HTR-8/SVneo (cell line): Measurements from ENCODE around the gene ADORA1.

Experiments
- DNase-seq: peaks from one replicate; pipeline ENCODE4 v3.0.0; 2011; ENCODE audit warnings: low spot score, mixed read lengths; ENCODE audit not compliant: insufficient read length
- FAIRE-seq: peaks from 2 replicates; lab custom pipeline; 2011; peaks lifted over from hg19 to GRCh38; lab: Jason Lieb, UNC

ADORA1 gene

DNA sequence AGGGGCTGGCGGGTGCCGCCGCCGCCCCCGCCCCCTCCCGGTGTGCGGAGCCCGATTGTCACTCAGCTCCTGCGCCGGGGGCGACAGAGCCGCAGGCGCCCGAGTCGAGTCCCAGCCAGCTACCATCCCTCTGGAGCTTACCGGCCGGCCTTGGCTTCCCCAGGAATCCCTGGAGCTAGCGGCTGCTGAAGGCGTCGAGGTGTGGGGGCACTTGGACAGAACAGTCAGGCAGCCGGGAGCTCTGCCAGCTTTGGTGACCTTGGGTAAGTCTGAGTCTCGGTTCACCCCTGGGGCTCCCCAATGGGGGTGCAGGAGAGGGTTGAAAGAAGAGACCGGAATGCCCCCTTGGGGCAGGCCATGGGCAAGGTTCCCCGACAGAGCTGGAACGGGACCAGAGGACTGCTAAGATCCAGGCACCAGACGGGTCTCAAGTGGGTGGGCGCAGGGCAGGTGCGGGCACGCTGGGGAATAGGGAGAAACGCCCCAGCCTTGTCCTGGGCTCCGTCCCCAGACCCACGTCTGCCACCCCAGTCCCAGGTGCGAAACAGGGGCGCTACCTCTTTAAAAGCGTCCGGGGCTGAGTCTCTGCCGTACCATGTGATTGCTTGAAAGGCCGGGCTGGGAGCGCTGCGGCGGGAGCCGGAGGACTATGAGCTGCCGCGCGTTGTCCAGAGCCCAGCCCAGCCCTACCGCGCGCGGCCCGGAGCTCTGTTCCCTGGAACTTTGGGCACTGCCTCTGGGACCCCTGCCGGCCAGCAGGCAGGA, at the start of gene ADORA1:
TSS of gene ADORA1 (plus strand) at position 61 of the 765 bp plus-strand sequence. CDS start 1,116 bp downstream, outside the sequence.
- no peak for FAIRE-seq
- peak; percentile 62 for DNase-seq

GRCh38 chr1:203077956-203078355, 49.6 kb upstream of the ADORA1 start:
- DNase-seq (no peak), FAIRE-seq (no peak)

GRCh38 chr1:203078478-203078877, 49.0 kb upstream of the ADORA1 start:
- DNase-seq = no peak
- no peak for FAIRE-seq

- no peak for FAIRE-seq
- DNase-seq = no peak
Measured at GRCh38 chr1:203080456-203080855, 47.1 kb upstream of the ADORA1 start.

GRCh38 chr1:203081465-203082230, 45.9 kb upstream of the ADORA1 start:
- DNase-seq (no peak), FAIRE-seq (no peak)

DNA sequence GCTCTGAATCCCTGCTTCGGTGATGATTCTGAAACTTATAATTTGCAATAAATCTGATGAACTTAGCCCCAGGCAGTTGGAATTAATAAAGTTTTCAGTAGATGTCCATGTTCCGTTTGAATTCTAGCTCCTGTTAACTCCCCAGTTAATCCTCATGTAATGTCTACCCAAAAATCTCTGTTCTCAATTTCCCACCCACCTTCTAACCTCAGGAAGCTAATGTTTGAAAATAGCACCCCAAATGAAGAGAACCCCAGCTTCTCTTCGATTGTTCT, 45.4 kb upstream of the ADORA1 start:
- DNase-seq (no peak), FAIRE-seq (no peak)

- DNase-seq (no peak), FAIRE-seq (no peak)
Measured at GRCh38 chr1:203082571-203083462, 44.7 kb upstream of the ADORA1 start.

- DNase-seq = no peak
Measured at GRCh38 chr1:203083463-203083921, 44.0 kb upstream of the ADORA1 start.

GRCh38 chr1:203084588-203085527, 42.7 kb upstream of the ADORA1 start:
- DNase-seq (no peak), FAIRE-seq (no peak)

More at GRCh38 chr1:203083463-203083921, 44.0 kb upstream of the ADORA1 start:
- FAIRE-seq = no peak

DNA sequence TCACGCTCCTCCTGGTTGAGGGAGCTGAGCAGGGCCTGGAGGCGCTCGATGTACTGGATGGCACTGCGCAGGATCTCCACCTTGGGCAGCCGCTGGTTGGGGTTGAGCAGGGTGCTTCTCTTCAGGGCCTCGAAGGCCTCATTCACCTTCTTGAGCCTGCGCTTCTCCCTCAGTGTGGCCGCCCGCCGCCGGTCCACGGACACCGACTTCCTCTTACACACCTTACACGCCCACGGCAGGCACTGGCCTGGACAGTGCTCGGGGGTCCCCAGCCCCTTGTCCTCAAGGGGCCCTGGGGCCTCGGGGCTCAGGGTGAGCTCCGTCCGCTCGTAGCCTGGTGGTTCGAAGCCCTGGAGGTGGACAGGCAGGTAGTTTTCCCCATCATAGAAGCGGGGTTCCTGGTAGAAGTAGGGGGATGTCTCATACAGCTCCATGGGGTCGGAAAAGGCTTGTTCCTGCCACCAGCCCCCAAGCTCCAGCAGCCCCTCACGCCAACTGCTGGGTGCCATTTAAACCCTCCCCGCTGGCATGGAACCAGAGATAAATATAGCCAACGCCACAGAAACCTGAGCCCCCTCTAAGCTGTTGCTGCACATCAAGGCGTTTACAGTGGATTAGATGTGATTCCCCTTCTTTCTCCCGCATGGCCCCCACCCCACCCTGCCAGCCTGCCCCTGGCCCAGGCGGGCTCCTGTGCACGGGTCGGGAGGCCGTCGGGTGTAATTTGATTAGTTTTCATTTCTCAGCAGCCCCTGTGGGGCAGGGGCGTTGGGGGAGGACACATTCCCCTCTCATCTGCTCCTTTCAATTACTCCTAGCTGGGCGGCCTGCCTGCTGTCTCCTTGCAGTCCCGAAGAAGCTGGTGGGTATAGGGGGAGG, 41.8 kb upstream of the ADORA1 start, which contains the start of gene MYOG:
TSS of gene MYOG (minus strand) at position 485 of the 879 bp plus-strand sequence. CDS start at position 434, 51 bp downstream.
- DNase-seq (no peak), FAIRE-seq (no peak)

DNA sequence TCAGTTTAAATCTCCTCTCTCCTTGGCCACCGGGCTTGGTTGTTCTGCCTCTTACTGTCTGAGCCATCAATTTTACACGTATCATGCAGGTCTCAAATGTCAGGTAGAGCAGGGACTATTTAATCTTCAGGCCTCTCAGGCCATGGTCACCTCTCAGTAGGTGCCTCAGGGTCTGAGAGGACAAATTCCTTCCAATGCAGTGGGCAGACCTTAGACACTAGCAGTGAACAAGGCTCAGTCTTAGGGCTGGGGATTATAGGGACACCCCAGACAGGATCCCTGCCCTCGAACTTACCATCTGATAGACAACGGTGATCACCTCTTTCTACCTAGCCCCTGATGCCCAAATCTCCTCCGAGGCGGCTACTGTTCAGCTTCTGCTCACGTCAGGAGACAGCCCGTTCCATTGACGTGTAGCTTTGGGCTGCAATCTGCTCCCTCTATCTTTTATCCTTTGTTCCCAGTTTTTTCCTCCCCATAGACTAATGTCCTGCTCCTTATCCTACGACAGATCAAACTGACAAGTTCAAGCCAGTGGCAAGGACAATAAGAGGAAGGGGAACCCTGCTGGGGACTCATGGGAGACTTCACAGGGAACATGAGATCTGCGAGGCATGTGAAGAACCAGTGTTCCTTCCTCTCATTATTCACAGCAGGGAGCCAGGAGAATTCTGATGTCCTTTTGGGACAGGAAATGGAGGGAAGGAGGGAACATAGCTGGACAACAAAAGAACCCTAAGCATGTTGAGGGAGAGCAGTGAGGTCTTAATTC, 40.3 kb upstream of the ADORA1 start:
- no peak for DNase-seq
- no peak for FAIRE-seq

- DNase-seq (no peak), FAIRE-seq (no peak)
Measured at GRCh38 chr1:203088441-203088840, 39.1 kb upstream of the ADORA1 start.

DNA sequence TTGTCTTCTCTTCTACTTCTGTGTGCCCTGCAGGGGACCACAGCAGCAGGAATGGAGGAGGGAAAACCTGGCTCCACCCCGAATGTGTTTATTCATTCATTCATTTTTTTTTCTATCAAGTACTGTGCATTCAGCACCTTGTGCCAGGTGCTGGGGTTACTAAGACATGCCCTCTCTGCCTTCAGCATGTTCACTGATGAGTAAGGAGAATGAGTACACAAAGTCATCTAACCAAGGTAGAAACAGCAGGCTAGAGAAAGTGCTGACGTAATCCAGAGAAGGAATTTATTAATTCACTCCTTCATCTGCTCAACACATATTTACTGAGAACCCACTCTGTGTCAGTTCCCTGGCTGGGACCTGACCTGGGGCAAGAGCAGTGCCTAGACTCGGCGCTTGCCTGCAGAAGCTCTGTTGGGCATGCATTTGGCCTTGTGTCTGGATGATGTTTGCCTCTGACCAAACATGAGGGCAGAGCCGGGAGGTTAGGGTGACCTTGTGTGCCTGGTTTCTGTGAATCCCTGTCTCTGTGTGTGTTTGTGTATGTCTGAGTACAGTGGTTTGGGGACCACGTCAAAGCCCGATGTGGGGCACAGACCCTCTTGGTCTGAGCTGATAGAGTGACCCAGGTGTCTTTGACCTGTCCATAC, 38.4 kb upstream of the ADORA1 start:
- no peak for FAIRE-seq
- DNase-seq = no peak

DNA sequence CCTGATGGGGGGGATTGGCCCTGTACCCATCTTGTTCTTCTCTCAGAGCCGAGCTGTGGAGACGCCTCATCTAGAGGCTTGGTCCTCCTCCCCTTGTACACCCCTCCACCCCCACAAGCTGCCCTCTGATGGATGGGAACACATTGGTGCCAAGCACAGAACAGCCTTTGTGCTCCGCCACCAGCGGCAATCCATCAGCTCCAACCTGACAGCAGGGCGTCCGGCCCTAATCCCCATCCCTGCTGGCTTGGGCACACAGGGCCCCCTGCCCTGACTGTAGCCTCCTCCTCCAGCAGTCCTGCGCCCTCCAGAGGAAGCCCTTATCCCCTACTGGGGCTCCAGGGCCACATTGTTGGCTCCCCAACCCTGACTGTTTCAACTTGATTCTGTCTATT, 37.9 kb upstream of the ADORA1 start:
- DNase-seq = no peak

DNA sequence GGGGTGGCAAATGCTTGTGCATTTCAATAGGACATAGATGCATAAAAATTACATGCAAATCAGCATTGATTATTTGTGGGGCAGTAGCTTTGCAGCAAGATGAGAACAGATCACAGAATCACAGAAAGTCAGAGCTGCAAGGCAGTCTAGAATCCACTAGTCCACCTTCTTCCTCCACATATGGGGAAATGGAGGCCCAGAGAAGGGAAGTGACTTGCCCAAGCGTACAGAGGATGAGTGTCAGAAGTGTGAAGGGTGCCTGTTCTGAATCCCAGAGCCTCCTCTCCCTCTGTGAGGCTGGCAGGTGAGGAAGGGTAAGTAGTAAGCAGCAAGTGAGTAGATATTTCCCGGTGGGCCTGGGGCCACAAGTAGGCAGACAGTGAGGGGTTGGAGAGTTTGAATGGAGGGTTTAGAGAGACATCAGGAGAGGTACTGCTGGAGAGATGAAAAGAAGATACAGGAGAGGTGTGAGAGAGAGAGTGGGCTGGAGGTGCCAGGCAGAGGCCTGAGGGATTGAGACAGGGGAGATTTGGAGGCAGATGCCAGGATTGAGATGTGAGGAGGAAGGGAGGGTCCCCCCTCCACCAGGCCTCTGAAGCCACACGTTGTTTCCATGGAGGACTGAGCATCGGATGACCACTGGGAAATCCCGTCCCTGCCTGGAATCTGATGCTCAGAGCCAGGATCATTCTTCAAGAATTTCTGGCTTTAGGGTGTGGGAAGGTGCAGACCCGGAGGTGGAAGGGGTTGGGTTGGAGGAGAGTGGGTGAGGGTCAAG, 36.9 kb upstream of the ADORA1 start:
- no peak for FAIRE-seq
- DNase-seq = no peak

More for the DNA sequence above, 37.9 kb upstream of the ADORA1 start:
- FAIRE-seq = no peak

DNA sequence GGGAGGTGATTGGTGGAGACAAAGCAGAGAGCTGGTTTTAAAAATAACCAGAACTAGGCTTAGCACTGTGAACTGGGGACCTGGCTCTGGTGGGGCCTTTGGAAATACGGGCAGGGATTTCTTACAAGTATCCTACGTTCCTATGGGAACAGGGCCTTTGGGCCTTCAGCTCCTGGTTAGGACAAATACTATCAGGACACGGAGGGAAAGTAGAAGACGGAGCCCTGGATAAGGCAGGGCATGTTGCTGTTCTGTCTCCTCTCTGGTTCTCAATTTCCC, 36.4 kb upstream of the ADORA1 start:
- FAIRE-seq = no peak
- no peak for DNase-seq
